ENCODE results near the gene CIAO2B. TPM values are rescaled to one million over a fixed set of nuclear protein-coding genes. Genes with fewer than 3 reads are reported as not detected.

Gene CIAO2B
- total RNA-seq, 1 experiment from 2014 or later = 254 TPM

- DNase-seq (ENCODE audit: low read depth) = no peak
Measured at GRCh38 chr16:66936889-66937554, 2.8 kb upstream of the CIAO2B start.

- DNase-seq (ENCODE audit: low read depth) = no peak
Measured at GRCh38 chr16:66936462-66936861, 2.3 kb upstream of the CIAO2B start.

- DNase-seq (ENCODE audit: low read depth) = peak; percentile 50
Measured at GRCh38 chr16:66935314-66936011, 1.3 kb upstream of the CIAO2B start, which contains the start of gene CES2. Gene CES2 (plus strand): TSS chr16:66935516. CDS start chr16:66935636, 120 bp downstream.

GRCh38 chr16:66934839-66935313 lies 674 bp upstream of the CIAO2B start:
- DNase-seq (ENCODE audit: low read depth) = peak; percentile 21

GRCh38 chr16:66933776-66934137 lies 445 bp downstream of the CIAO2B start:
- DNase-seq (ENCODE audit: low read depth) = no peak

- no peak for DNase-seq (ENCODE audit: low read depth)
Measured at GRCh38 chr16:66932076-66932475, 2.1 kb downstream of the CIAO2B start.

GRCh38 chr16:66931665-66932064 lies 2.5 kb downstream of the CIAO2B start:
- DNase-seq (ENCODE audit: low read depth) = no peak

GRCh38 chr16:66930189-66930588 lies 4.0 kb downstream of the CIAO2B start:
- peak; percentile 79 for DNase-seq (ENCODE audit: low read depth)

GRCh38 chr16:66928702-66929388 lies 5.4 kb downstream of the CIAO2B start:
- peak; percentile 59 for DNase-seq (ENCODE audit: low read depth)

GRCh38 chr16:66927918-66928649 lies 6.1 kb downstream of the CIAO2B start:
- peak; percentile 95 for DNase-seq (ENCODE audit: low read depth)

- DNase-seq (ENCODE audit: low read depth) = peak; percentile 100
Measured at GRCh38 chr16:66926961-66927436, 7.2 kb downstream of the CIAO2B start.

- peak; percentile 41 for DNase-seq (ENCODE audit: low read depth)
Measured at GRCh38 chr16:66926171-66926947, 7.8 kb downstream of the CIAO2B start.

GRCh38 chr16:66925322-66925840 lies 8.8 kb downstream of the CIAO2B start, which contains the start of gene RRAD:
Gene RRAD (minus strand): TSS chr16:66925535. CDS start chr16:66925179, 356 bp downstream.
- peak; percentile 59 for DNase-seq (ENCODE audit: low read depth)

- DNase-seq (ENCODE audit: low read depth) = no peak
Measured at GRCh38 chr16:66924527-66925321, 9.5 kb downstream of the CIAO2B start.

GRCh38 chr16:66923866-66924265 lies 10.3 kb downstream of the CIAO2B start:
- DNase-seq (ENCODE audit: low read depth) = no peak

- peak; percentile 73 for DNase-seq (ENCODE audit: low read depth)
Measured at GRCh38 chr16:66923247-66923731, 10.9 kb downstream of the CIAO2B start.

GRCh38 chr16:66921729-66922450 lies 12.3 kb downstream of the CIAO2B start:
- DNase-seq (ENCODE audit: low read depth) = no peak

GRCh38 chr16:66920924-66921680 lies 13.1 kb downstream of the CIAO2B start:
- no peak for DNase-seq (ENCODE audit: low read depth)

Measured in RPMI7951 (cell line).